RPMI7951 (cell line): ENCODE results near the gene ARPC5L. TPM values are rescaled to one million over a fixed set of nuclear protein-coding genes. Genes with fewer than 3 reads are reported as not detected.

ENCODE experiments used
- DNase-seq: peaks from one replicate; pipeline ENCODE4 v3.0.0-alpha.2; 2012; ENCODE audit warnings: low read depth
- total RNA-seq: library from RNA; depleted of rRNA; stranded (reverse); fragments of >200 nt; shearing (Covaris generic); gene quantifications from 2 replicates; pipeline ENCODE4 v1.2.3, GENCODE V29; 2014

ARPC5L gene
- total RNA-seq, 1 experiment from 2014 or later: 21.0 TPM

DNA sequence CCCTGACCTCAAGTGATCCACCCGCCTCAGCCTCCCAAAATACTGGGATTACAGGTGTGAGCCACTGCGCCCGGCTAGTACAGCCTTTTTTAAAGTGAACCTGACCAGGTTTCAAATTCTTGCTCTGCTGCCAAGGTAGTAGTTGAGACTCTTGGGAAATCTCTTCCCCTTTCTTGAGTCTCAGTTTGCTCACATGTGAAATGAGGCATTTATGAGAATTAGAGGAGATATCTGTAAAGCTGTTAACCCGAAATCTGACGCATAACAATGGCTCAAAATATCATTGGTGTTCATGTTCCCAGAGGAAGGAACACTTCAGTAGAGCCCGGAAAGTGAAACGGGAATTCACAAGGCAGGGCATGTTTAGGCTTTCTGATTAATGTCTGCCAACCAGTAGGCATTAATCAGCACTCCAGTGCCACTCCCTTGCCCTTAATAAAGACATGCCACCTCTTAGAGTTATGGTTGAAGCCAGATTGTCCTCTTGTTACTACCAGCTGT is 1.5 kb downstream of the ARPC5L start:
- DNase-seq: no peak

DNA sequence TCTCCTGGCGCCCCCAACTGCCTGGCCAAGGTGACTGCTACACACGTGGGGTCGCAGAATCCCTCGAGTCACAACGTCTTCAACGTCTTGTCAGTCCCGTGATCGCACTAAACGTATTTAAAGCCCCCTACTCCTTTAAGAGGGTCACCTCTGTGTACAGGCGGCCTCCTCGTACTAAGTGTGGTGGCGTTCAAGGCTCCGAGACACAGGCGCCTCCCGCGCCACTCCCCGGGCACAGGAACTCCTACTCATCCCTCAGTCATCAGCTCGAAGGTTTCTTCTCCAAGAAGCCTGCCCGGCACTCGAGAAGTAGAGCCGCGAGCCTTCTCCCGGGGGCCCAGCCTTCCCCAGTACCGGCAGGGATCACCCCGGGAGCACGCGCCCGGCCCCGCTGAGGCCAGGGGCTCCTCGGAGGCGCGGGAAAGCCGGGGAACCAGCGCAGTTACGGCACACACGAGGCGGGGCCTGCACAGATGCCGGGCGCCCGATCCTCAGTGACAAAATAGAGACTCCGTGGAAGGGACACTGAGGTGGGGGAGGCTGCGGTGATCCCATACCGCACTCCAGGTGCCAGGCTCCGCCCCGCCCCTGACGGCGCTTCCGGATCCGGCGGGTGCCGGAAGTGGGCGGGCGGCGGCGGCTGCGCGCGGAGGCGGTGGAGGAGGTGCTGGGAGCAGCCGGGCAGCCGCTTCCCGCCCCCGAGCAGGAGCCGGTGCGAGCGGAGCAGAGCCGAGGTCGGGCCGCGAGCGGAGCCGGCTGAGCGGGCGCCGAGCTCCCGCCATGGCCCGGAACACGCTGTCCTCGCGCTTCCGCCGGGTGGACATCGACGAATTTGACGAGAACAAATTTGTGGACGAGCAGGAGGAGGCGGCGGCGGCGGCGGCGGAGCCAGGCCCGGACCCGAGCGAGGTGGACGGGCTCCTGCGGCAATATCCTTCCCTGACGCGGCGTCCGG is 6.9 kb downstream of the ARPC5L start:
- peak; percentile 80 for DNase-seq

DNA sequence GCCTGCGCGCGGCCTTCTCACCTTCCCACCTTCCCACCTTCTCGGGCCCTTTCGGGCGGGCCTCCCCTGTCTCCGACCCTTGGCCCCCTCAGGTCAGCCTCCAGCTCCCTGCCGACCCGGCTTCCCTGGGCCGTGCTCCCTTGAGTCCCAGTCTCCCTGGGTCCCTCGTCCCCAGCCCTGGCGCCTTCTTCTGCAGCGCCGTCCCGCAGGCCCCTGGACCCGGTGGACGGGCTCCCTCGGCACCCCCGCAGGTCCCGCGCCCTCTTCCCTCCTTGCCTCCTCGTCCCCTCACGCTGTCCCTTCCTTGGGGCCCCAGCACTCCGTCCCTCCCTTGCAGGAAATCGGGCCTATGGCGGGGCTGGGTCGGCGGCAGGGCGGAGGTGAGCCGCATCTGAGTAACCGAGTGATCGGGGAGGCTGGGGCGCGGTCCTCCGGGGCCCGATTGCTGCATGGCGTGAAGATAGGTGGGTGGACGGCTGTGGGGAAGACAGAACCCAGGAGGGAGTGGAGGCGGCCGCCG is 7.6 kb downstream of the ARPC5L start:
- DNase-seq: no peak

DNA sequence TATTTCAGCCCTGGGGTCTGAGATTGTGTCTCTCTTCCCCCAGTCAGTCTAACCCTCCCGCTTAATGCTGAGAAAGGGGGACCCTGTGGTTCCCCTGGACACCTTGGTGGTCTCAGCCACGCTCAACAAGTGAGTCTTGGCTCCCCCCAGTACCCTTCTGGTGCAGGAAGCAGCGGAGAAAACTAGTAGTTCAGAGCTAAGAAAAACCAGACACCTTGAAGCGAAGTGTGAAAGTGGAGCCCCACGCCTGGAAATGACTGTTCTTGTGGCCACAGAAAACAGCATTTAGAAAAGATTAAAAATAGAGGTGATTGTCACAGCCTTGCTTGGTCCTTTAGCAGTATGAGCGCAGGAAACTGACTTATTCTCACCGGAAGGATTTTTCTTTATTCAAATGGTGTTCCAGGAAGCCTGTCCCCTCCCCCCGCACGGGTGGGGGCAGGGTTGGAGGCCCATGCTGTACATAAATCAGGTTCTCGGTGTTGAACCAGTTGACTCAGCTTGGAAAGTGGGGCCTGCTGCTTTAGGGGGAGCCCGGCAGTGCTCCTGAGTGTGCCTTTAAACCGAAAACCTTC is 8.1 kb downstream of the ARPC5L start:
- peak; percentile 29 for DNase-seq

- no peak for DNase-seq
Measured at GRCh38 chr9:124870723-124871122, 8.8 kb downstream of the ARPC5L start.

GRCh38 chr9:124871156-124871561 is 9.2 kb downstream of the ARPC5L start:
- no peak for DNase-seq

DNA sequence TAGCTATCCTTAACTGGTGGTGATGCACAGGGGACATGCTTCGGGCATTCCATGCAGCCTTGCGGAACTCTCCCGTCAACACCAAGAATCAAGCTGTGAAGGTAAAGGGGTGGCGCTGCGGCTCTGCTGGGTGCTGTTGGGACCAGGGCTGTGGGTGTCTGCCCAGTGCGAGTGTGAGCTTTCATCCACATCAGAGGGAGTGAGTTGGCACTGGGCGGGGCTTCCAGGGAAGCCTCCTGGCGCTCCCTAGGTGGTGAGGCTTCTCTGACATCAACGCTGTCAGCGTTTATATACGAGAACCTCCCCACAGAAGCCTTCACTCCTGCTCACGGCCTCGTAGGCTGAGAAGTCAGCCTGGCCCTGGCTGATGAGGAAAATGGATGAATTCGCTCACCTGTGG is 11.7 kb downstream of the ARPC5L start:
- no peak for DNase-seq

- no peak for DNase-seq
Measured at GRCh38 chr9:124875501-124875900, 13.6 kb downstream of the ARPC5L start.

DNA sequence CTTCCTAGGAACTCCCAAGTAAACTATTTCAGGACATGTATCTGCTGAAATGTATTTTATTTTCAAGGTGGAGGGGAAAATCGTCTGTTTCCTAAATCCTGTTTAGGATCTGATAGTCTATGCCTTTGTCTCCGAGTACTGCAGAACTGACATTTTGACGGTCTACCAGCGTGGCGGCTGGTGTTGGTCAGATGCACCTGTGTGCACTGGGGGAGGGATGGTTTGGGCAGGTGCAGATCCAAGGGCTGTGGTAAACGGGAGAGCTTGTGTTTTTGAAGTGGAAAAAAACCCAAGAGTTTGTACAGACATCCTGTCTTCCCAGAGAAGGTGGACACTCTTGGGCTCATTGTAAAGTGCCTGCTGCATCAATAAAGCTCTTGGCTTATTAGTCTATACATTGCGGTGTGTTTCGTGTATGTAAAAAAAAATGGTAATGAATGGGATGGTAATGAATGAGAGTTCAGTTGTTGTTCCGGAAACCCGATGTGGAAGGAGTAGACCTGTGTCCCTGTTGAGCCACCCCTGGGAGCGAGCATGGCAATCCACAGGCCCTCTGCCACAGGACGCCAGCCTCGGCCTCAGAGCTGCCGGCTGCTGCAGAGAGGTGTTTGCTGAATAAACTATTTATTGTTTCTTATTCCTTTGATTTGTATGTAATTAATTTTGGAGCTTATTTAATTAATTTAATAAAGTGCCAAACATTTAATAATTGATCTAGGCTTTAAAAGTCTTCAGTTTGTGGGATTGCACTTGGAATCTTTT is 15.3 kb downstream of the ARPC5L start:
- DNase-seq: no peak

- DNase-seq: no peak
Measured at GRCh38 chr9:124878021-124878420, 16.1 kb downstream of the ARPC5L start.

- DNase-seq: no peak
Measured at GRCh38 chr9:124878518-124878917, 16.6 kb downstream of the ARPC5L start.

DNA sequence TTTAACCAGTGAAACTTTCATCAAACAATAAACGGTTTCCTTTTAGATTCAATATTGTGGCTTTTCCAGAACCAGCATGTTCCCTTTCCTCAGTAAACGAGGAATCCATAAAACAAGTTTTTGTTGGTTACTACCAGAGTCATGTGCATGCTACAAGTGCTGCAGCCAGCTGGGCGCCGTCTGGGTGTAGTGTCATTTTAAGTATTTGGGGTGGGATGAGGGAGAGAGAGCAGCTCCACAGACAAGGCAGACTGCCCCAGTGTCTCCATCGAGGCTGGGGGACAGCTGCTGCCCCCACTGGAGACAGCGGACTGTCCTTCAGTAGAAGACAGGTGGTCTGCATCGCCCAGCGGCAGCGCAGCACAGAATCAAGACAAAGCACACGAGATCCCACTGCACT is 17.3 kb downstream of the ARPC5L start:
- no peak for DNase-seq

DNA sequence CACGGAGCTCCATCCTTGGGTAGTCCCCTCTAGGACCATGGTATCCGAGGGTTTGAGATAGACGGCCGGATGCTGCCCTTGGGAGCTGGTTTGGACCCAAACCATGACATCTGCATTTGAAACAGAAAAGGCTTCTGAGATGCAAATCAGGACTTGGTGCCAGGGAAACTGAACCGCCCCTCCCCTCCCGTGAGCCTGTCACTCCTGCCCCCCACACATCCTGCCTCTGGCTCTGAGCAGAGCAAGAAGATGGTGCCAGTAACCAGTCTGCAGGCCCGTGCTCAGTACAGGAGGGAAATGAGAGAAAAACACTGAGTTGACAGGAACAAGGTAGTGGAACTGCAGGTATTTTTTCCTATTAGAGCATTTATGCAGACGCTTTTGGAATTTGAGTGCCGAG is 18.6 kb downstream of the ARPC5L start:
- no peak for DNase-seq

- no peak for DNase-seq
Measured at GRCh38 chr9:124881138-124881743, 19.3 kb downstream of the ARPC5L start.

DNA sequence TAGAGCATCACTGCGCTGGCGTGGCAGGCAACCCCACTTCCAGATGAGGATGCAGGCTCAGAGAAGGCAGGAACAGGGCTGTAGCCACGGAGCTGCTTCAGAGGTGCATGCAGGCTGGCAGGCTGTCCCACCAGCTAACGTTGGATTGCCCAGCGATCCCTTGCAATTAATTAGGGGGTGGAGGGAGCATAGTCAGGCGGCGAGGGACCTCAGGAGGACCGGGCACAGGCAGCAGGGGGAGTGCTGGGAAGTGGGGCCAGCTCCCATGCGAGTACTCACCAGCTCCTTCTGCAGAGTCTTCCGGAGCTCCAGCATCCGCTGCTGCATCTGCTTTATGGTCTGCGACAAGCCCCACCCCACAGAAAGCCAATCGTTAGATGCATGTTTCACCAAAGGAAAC is 20.3 kb downstream of the ARPC5L start:
- DNase-seq: no peak

GRCh38 chr9:124884376-124884775 is 22.4 kb downstream of the ARPC5L start:
- DNase-seq: no peak

GRCh38 chr9:124885551-124885950 is 23.6 kb downstream of the ARPC5L start:
- DNase-seq: no peak

- DNase-seq: no peak
Measured at GRCh38 chr9:124886461-124886860, 24.5 kb downstream of the ARPC5L start.

GRCh38 chr9:124886866-124887492 is 25.0 kb downstream of the ARPC5L start:
- DNase-seq: no peak

- DNase-seq: no peak
Measured at GRCh38 chr9:124887832-124888231, 25.9 kb downstream of the ARPC5L start.

DNA sequence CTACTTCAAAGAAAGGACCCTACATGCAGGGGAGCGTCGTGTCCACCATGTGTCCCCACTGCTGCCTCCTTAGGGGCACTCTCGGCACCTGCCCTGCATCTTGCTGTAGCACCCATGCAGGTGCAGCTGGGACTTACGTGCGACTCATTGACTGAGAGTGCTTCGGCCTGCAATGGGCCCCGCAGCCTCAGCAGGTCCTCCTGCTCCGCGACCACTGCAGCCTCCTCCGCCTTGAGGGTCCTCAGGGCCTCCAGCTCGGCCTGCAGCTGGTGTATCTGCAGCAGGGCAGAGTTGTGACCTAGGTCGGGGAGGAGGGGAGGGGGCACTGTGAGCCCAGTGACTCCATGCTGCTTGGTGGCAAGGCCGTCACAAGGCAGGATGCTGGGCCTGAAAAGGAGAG is 27.1 kb downstream of the ARPC5L start:
- no peak for DNase-seq
